NCI-H1092 (cell line): ENCODE measurements around the gene UQCR10.
"Not testable (repeated sequence)": the region's sequence is repeated elsewhere in the genome, so short reads cannot be mapped to it uniquely, and the experiment has no call there.

ENCODE experiments used
- DNase-seq: peaks from one replicate; lab custom pipeline; 2025; lab: John Stamatoyannopoulos, UW

UQCR10 gene

DNA sequence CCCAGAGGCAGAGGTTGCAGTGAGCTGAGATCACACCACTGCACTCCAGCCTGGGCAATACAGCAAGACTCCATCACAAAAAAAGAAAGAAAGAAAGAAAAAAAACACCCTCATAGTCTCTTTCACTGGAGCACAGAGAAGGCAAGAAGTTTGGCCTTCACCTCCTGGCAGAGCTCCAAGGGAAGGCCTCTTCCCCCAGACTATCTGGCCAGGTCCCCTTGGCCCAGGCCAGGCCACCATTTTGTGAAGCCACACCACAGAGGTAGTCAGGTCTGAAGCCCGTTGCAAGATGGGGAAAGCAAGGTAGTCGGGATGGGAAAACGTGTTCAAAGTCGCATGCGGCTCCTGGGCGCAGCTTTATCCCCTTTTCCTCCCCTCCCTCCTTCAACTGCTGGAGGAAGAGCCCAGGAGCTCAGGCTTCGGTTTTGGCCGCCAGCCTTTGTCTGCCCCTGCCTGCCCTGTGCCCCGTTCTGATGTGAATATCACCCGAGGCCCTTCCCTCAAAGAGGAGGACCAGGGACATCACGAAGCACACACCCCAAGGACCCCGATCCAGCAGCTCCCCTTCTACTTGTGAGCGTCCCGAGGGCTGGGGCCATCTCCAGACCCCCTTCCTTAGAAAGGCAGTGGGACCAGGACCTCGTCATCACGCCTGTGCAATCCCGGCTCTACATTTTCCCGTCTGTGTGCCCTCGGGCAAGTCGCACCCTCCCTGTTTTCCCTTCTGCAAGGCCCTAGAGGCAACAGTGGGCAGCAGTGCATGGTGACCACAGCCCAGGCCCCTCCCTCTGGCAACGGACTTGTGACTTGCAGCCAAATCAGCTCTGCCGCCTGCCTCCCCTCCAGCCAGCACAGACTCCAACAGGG is 29.7 kb upstream of the UQCR10 start:
- DNase-seq, result no peak

DNA sequence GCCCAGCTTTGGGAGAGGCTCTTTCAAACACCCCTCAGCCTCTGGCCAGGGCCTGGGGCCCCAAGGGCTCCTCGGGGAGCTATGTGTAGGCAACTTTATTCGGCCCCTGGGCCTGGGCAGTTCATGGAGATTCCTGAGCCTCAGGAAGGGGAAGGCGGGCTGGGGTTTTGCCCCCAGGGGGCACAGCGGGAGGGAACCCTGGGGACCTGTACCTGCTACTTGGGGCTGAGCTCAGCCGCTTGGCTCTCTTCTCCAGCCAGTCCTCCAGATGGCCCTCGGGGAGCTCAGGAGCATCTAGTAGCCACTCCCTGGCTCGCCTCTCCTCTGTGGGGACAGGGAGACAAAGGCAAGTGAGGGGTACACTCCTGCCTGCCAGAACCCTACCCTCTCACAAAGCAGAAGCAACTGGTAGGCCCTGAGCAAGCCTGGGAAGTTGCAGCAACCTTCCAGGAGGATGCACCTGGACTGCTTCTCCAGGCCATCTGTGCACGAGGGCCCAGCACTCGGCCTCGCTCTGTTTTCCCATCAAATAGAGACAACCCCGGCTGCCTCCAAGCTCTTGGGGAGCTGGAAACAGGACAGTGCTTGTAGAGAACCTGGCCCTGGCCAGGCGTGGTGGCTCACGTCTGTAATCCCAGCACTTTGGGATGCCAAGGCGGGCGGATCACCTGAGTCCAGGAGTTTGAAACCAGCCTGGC is 28.9 kb upstream of the UQCR10 start:
- no peak for DNase-seq

- DNase-seq, result no peak
Measured at GRCh38 chr22:29739346-29739875, 27.8 kb upstream of the UQCR10 start.

- no peak for DNase-seq
Measured at GRCh38 chr22:29740216-29740615, 27.0 kb upstream of the UQCR10 start.

GRCh38 chr22:29741926-29742325 is 25.2 kb upstream of the UQCR10 start:
- no peak for DNase-seq

DNA sequence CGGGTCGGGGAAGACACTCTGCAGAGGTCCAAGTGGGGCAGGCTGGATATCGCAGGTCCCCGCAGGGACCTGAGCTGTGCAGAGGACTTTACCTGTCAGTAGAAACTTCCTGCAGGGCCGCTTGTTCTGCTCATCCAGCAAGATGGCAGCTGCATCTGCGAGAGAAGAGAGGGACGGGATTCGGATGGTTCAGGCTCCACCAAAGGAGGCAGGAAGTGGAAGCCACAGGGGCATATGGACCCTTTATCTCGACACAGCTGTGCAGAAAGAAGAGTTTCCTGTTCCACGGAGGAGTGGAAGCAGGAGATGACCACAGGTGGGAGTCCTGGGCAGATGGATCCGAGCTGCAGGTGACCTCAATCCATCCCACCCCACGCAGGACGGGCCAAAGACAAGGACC is 24.8 kb upstream of the UQCR10 start:
- no peak for DNase-seq

GRCh38 chr22:29744902-29745301 is 22.3 kb upstream of the UQCR10 start:
- peak; percentile 82 for DNase-seq

DNA sequence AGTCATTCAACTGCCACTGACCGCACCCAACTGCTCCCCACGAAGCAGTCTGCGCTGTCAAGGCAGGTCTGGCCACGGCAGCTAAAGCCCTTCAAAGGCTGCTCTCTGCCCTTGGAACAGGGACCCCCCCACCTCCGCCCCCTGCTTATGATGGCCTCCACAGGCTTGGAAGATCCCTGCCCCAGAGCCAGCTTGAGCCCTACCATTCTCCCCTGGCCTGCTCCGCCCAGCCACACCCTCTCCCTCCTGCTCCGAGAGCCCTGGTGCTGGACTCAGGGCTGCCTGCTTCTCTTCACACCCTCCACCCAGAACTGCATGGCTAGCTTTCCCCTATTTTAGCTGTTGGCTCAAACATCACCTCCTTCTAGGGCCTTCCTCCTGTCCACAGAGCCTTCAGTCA is 19.3 kb upstream of the UQCR10 start:
- no peak for DNase-seq

DNA sequence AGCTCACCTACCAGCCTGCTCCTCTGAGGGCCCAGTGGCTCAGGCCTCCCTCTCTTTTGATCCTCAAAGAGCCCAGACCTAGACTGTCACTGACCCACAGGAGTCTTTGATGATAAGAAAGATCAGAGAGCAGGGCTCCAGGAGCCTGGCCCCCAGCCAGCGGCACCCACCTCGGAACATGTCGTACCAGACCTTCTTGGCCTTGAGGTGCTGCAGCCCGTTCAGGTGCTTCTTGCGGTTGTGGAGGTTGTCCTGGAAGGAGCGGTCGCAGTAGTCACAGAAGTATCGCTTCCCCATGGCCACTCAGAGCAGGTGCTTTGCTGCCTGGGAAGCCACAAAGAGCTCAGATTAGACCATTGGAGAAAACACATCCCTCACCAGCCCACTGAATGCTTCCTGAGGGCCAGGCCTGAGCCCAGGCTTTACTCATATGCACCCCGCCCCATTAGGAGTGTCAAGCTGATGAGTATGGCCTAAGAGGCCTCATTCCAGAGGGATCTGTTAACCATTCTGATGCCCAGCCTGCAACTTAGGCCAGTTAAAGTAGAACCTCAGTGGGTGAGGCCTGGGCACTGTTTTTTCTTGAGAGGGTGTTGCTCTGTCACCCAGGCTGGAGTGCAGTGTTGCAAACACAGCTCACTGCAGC is 18.8 kb upstream of the UQCR10 start:
- no peak for DNase-seq

GRCh38 chr22:29750029-29750428 is 17.1 kb upstream of the UQCR10 start:
- DNase-seq, result no peak

GRCh38 chr22:29750559-29751538 is 16.3 kb upstream of the UQCR10 start:
- no peak for DNase-seq

DNA sequence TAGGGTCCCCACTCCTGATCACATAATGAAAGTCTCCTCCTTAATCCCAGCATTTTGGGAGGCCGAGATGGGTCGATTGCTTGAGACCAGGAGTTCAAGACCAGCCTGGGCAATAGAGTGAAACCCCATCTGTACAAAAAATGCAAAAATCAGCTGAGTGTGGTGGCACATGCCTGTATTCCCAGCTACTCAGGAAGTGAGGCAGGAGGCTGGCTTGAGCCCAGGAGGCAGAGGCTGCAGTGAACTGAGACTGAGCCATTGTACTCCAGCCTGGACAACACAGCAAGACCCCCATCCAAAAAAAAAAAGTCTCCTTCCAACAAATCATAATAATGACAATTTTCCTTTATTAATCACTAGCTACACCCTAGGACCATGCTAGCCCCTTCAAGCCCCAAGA is 15.5 kb upstream of the UQCR10 start:
- no peak for DNase-seq

GRCh38 chr22:29753808-29754657 is 13.1 kb upstream of the UQCR10 start:
- no peak for DNase-seq

DNA sequence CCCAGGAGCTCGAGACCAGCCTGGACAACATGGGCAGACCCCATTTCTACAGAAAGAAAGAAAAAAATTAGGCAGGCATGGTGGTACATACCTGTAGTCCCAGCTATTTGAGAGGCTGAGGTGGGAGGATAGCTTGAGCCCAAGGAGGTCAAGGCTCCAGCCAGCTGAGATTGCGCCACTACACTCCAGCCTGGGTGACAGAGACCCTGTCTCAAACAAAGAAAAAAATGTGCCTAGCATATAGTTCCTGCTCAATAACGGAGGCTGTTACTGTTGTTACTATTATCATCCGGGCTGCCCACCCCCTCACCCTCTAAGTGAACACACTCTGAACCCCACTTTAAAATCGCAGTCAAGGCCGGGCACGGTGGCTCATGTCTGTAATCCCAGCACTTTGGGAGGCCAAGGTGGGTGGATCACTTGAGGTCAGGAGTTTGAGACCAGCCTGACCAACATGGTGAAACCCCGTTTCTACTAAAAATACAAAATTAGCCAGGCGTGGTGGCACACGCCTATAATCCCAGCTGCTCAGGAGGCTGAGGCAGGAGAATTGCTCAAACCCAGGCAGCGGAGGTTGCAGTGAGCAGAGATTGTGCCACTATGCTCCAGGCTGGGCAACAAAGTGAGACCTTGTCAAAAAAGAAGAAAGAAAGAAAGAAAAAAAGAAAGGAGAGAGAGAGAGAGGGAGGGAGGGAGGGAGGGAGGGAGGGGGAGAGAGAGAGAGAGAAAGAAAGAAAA is 12.3 kb upstream of the UQCR10 start:
- not testable (repeated sequence) for DNase-seq

DNA sequence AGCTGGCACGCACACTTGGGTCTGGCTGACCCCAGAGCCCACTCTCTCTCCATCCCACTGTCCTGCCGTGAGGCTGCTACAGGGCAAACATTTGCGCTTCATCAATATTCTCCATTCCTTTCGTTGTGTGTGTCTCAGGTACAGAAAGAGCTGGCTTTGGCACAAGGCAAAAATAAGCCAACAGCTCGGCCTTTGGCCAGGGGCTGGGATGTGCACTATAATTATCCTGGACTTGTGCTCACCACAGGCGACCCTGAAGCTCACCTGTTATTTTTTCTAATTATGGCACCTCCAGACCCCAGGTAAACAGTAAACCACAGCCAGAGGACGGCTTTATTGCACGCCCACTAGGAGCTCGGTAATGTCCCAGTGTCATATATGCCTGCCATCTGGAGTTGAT is 11.3 kb upstream of the UQCR10 start:
- no peak for DNase-seq

DNA sequence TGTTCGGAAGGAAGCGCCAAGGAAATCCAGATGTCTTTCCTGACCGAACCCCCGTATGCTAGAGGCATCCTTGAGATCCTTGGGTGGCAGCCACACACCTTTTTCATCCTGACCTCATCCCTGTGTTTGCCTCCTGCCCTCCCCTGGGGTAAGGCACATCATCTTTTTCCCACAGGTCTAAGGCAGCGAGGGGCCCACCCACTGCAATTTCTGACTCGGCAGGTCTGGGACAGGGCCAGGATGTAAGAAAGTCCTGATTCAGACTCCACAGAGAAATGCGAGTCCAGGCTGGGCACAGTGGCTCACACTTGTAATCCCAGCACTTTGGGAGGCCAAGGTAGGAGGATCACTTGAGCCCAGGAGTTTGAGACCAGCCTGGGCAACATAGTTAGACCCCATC is 10.8 kb upstream of the UQCR10 start:
- no peak for DNase-seq

DNA sequence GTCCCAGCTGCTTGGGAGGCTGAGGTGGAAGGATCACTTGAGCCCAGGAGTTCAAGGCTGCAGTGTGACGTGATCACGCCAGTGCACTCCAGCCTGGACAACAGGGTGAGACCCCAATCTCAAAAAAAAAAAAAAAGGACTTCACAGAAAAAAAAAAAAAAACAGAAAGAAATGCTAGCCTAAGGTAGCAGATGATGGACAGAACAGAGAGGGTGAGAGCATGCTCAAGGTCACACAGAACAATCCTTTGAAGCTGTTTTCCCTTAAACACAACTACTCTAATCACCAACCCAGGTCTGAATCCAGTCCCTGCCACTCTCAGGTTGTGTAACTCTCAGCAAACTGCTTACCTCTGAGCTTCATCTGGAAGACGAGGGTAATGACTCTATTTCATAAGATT is 10.1 kb upstream of the UQCR10 start:
- DNase-seq, result no peak

DNA sequence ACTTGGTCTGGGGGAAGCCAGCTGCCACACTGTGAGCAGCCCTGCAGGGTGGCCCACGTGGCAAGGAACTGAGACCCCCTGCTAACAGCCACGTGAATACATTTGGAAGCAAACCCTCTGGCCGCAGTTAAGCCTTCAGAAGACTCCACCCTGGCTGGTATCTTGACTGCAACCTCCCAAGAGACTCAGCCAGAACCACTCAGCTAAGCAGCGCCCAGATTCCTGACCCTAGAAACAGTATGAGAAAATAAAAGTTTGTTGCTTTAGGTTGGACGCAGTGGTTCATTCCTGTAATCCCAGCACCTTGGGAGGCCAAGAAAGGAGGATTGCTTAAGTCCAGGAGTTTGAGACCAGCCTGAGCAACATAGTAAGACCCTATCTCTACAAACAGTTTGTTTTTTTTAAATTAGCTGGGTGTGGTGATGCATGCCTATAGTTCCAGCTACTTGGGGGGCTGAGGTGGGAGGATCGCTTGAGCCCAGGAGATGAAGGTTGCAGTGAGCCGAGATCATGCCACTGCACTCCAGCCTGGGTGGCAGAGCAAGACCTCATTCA is 9.0 kb upstream of the UQCR10 start:
- no peak for DNase-seq

GRCh38 chr22:29758959-29759358 is 8.2 kb upstream of the UQCR10 start:
- no peak for DNase-seq

- peak; percentile 66 for DNase-seq
Measured at GRCh38 chr22:29762263-29762662, 4.9 kb upstream of the UQCR10 start.
